K562 (cell line): Measurements from ENCODE around the gene MAD1L1. TPM values are rescaled to one million over a fixed set of nuclear protein-coding genes. Genes with fewer than 3 reads are reported as not detected.
A peak's percentile ranks its signal among the peaks of the same experiment; 100 is the strongest.

ENCODE experiments used
- ATAC-seq: fragments of 200-7000 bp; cut with Tn5 transposase; 3 replicates; pipeline ENCODE4 v1.9.1; 2020; ENCODE audit warnings: moderate library complexity
- BruUV-seq: library from RNA; stranded (reverse); fragments of 400-500 nt; replicated peaks from 2 replicates; lab custom pipeline; 2021; lab: Mats Ljungman, UMichigan
- CTCF ChIA-PET: fragments of 300-600 bp; formaldehyde crosslinking; extraction: SDS; loops from one replicate; lab custom pipeline; 2021; ENCODE audit warnings: low intra/inter-chr PET ratio; lab: Yijun Ruan, JAX
- POLR2A ChIA-PET: fragments of 300-600, 350-650 bp; sonication (Branson Sonifier 250); formaldehyde crosslinking; extraction: SDS; loops from one replicate; lab custom pipeline; 2021; ENCODE audit warnings: antibody characterized with exemption, inconsistent platforms; lab: Yijun Ruan, JAX
- DNase-seq, 4 experiments: peaks; one replicate each; pipeline versions ENCODE4 v3.0.0 to v3.0.0-alpha.2; 2011 to 2018; ENCODE audit warnings: low spot score in 3 of 4, mixed read lengths in 3 of 4; ENCODE audit errors: extremely low read depth in 1 of 4
- FAIRE-seq: peaks from 2 replicates; lab custom pipeline; 2011; peaks lifted over from hg19 to GRCh38; lab: Jason Lieb, UNC
- H2AFZ ChIP-seq: 2 replicates; pipeline ENCODE4 v1.6.0; 2011; ENCODE audit warnings: low read depth, low read length, control low read depth, inconsistent platforms
- H3K27ac ChIP-seq: fragments of 200-600 bp; 3 replicates; pipeline ENCODE4 v1.8.0; 2011; ENCODE audit warnings: low read depth, mild to moderate bottlenecking, control low read depth, inconsistent platforms, low read length, moderate library complexity, mixed read lengths; ENCODE audit errors: extremely low read depth
- H3K27me3 ChIP-seq, 2 experiments: fragments of 300-600 bp in 1 of 2; 2 replicates in 1 of 2; 3 replicates in 1 of 2; pipeline versions ENCODE4 v1.6.0 to v1.8.0; 2011; ENCODE audit warnings: inconsistent platforms in 2 of 2, low read length in 2 of 2, mild to moderate bottlenecking in 1 of 2, mixed read lengths in 1 of 2, moderate library complexity in 1 of 2; ENCODE audit not compliant: control insufficient read depth in 2 of 2, insufficient read depth in 2 of 2
- H3K36me3 ChIP-seq: fragments of 300-600 bp; 3 replicates; pipeline ENCODE4 v1.8.0; 2011; ENCODE audit warnings: mild to moderate bottlenecking, low read length, inconsistent platforms; ENCODE audit not compliant: control insufficient read depth, insufficient read depth
- H3K4me1 ChIP-seq, 2 experiments: fragments of 200-600 bp in 1 of 2; replicated peaks in 1 of 2; 2 replicates in 1 of 2; 3 replicates in 1 of 2; pipeline versions ENCODE4 v1.5.1 to v1.8.0; 2011; ENCODE audit warnings: inconsistent platforms in 2 of 2, low read length in 2 of 2, mild to moderate bottlenecking in 1 of 2, mixed read lengths in 1 of 2, moderate library complexity in 1 of 2; ENCODE audit not compliant: control insufficient read depth in 2 of 2, insufficient read depth in 2 of 2
- H3K4me2 ChIP-seq: 2 replicates; pipeline ENCODE4 v1.6.1; 2011; ENCODE audit warnings: low read length, control low read depth, inconsistent platforms, mixed read lengths; ENCODE audit not compliant: insufficient read depth
- H3K4me3 ChIP-seq: fragments of 200-600 bp; sonication (generic), shearing (Covaris generic); 2 replicates; pipeline ENCODE4 v1.5.1; 2016; ENCODE audit warnings: control low read depth, inconsistent platforms
- H3K79me2 ChIP-seq: fragments of 200-600 bp; 3 replicates; pipeline ENCODE4 v1.8.0; 2011; ENCODE audit warnings: low read length, inconsistent platforms; ENCODE audit not compliant: control insufficient read depth, insufficient read depth
- H3K9ac ChIP-seq, 2 experiments: 2 replicates each; pipeline versions ENCODE4 v1.6.0 to v1.6.1; 2011; ENCODE audit warnings: low read depth in 2 of 2, low read length in 2 of 2, control low read depth in 1 of 2, inconsistent platforms in 1 of 2, mild to moderate bottlenecking in 1 of 2, mixed read lengths in 1 of 2; ENCODE audit not compliant: insufficient read depth in 1 of 2
- H3K9me1 ChIP-seq: one replicate; pipeline ENCODE4 v1.6.0; 2011; ENCODE audit warnings: inconsistent platforms, mild to moderate bottlenecking, low read length, moderate library complexity; ENCODE audit not compliant: control insufficient read depth, insufficient read depth
- H3K9me3 ChIP-seq: replicated peaks from 2 replicates; pipeline ENCODE4 v1.5.1; 2011; ENCODE audit warnings: low read depth, low read length, inconsistent platforms; ENCODE audit not compliant: control insufficient read depth, insufficient read depth
- H4K20me1 ChIP-seq: replicated peaks from 2 replicates; pipeline ENCODE4 v1.6.1; 2011; ENCODE audit warnings: low read length, inconsistent platforms, mixed read lengths; ENCODE audit not compliant: control insufficient read depth, insufficient read depth
- SMARCB1 ChIP-seq: IDR thresholded peaks from 2 replicates; pipeline ENCODE4 v1.6.1; 2011; ENCODE audit warnings: improper control_type of control experiment, low read depth; ENCODE audit not compliant: insufficient read length
- TAF15 ChIP-seq: fragments of 200-400 bp; formaldehyde crosslinking; IDR thresholded peaks from 2 replicates; pipeline ENCODE4 v1.6.1; 2017; ENCODE audit warnings: mild to moderate bottlenecking, low read depth, low read length, moderate library complexity
- WGBS: fragments of 100-300 bp; shearing (Covaris generic); methylation state at CpG from one replicate; pipeline ENCODE4 v1.1.6; 2016; ENCODE audit warnings: low coverage, mixed read lengths; ENCODE audit not compliant: insufficient coverage; ENCODE audit errors: missing lambda C conversion rate; 5-methylcytosine and 5-hydroxymethylcytosine counted together
- in situ Hi-C: fragments of 300-500 bp; cut with MboI; formaldehyde crosslinking; loops from 4 replicates; pipeline ENCODE4 v1.15.0; 2018; ENCODE audit warnings: inconsistent platforms, mixed read lengths
- intact Hi-C: fragments of 100-400 bp; cut with micrococcal nuclease; formaldehyde crosslinking; loops from 2 replicates; pipeline ENCODE4 v1.14.2; 2022
- polyA plus RNA-seq, 8 experiments: library from polyadenylated mRNA; depleted of rRNA in 4 of 8; stranded (reverse) in 5 of 8; unstranded in 3 of 8; fragments of >200 nt; fragmentation: Nextera tagmentation in 2 of 8; fragmentation: Illumina TruSeq in 1 of 8; extraction: Ambion mirVana in 2 of 8; extraction: Trizol in 1 of 8; gene quantifications; 2 replicates each; pipeline versions ENCODE4 v1.2.1 to v1.2.3, GENCODE V29; 2011 to 2014; ENCODE audit warnings: inconsistent platforms in 1 of 8, missing spikeins in 1 of 8
- total RNA-seq, 7 experiments: library from RNA; depleted of rRNA in 6 of 7; stranded (reverse); fragments of >200 nt in 6 of 7; fragmentation: Illumina TruSeq in 2 of 7; extraction: Trizol in 2 of 7; gene quantifications; 2 replicates each; pipeline versions ENCODE4 v1.2.1 to v1.2.3, GENCODE V29; 2011 to 2021; ENCODE audit warnings: low replicate concordance in 1 of 7
- TF ChIP-seq, protein P1 (sequence below): fragments of 250-450 bp; sonication (Bioruptor Pico); IDR thresholded peaks from 2 replicates; pipeline ENCODE4 v1.8.0; 2022; ENCODE audit warnings: moderate library complexity, mild to moderate bottlenecking, inconsistent platforms

The MAD1L1 gene
- total and polyA plus RNA-seq, 9 of the 15 experiments (the other 6 are each of a cell fraction or from before 2014, with no cell fraction given), result 1.7 to 89.7 (median 18.0) TPM

DNA sequence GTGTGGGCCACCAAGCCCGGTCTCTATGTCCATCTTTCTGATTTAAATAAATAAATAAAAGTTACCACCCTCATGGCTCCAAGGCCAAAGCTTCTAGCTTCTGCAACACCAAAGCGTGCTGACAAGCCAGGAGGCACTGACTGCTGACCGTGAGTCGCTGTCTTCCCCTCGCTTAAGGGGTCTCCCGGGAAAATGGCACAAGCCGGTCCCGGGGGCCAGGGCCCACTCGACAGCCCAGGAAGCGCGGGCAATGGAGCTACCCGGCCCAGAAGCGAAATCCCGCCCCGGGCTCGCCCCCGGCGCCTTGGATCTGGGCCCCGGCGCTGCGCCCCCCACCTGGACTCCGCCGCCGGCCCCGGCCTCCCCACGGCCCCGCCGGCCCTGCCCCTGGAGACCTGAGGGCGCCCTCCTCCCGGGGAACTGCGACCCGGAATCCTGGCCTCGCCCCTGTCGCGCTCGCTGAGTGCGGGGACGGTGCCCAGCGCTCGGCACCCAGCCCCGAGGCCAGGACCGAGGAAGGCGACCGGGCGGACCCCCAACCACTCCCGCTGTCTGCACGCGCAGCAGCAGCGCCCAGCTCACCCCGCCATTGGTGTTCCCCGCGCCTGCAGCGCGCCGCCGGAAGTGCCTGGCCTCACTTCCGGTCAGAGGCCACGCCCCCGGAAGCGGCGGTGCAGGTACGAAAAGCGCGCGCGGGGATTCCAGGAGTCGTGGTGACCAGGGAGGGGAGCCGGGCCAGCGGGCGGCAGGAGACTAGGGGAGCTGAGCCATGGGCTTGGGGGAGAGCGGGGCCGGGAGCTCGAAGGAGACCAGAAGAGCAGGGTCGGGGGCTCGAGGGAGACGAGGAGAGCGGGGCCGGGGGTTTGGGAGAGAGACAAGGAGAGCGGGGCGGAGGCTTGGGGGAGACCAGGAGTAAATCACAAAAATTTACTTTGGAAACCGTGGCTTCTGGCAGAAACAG is 9.1 kb upstream of the MAD1L1 start, which contains the start of the genes MRM2 and NUDT1 (continued):
- TF ChIP-seq, protein P1, sequence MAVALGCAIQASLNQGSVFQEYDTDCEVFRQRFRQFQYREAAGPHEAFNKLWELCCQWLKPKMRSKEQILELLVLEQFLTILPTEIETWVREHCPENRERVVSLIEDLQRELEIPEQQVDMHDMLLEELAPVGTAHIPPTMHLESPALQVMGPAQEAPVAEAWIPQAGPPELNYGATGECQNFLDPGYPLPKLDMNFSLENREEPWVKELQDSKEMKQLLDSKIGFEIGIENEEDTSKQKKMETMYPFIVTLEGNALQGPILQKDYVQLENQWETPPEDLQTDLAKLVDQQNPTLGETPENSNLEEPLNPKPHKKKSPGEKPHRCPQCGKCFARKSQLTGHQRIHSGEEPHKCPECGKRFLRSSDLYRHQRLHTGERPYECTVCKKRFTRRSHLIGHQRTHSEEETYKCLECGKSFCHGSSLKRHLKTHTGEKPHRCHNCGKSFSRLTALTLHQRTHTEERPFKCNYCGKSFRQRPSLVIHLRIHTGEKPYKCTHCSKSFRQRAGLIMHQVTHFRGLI (CRISPR knock-in tag), result no peak

DNA sequence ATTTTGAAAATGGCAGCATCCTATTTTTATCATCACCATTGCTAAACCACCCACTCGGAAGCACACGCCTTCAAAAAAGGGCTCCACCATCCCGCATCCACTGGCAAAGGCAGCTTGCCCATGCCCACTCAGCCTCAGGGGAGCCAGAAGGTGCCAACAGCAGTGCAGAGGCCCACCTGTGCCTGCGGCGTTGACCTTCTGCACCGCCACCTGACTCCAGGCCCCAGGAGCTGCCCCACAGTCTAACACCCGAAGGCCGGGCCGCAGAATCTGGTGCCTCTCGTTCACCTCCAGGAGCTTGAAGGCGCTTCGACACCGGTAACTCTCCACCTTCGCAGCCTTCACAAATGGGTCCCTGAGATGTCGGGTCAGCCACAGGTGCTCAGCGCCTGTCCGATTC is 6.5 kb upstream of the MAD1L1 start:
- Histone ChIP-seq H3K9ac (peak overlapping the region in 1 of 2 experiments; percentile 47; a peak in 2 of 4 replicates), H3K27me3 (no peaks in the 10 kb centered on the region), H3K4me2 (no peak overlapping the region), H3K9me3 (no peaks in the 10 kb centered on the region), H3K4me3 (no peak overlapping the region), H3K27ac (no peak overlapping the region), H2AFZ (no peak overlapping the region), H3K36me3 (peaks cover 59% of the 10 kb centered on the region; the same call in 2 of the 3 replicates), H3K9me1 (no peaks in the 10 kb centered on the region), H3K4me1 (peaks cover 8 to 33% of the 10 kb centered on the region in 2 experiments; a peak in 3 of 5 replicates), H3K79me2 (peaks cover 45% of the 10 kb centered on the region), H4K20me1 (no peaks in the 10 kb centered on the region)
- BruUV-seq, result no TSS peak
- TF ChIP-seq SMARCB1 (no peak), TAF15 (0 out of 2 replicates have a peak, but pooled peaks have one; percentile 39)
- no peak for ATAC-seq
- in situ Hi-C loops (no loop called here), intact Hi-C loops (no loop called here)
- CTCF ChIA-PET, result no interaction called here
- no peak for DNase-seq
- 94% methylated on average over 9 of the region's 17 CpGs for WGBS
- FAIRE-seq, result no peak
- POLR2A ChIA-PET, result interaction anchor here (0.6 kb wide), 1 partner anchor 435 kb away, joined by 3 read pairs; no protein-coding TSS in a partner anchor
